Activated CD4-positive, alpha-beta T cell treated with anti-CD3 and anti-CD28 coated beads, Interleukin-2, amount 10 ng/mL, durations not matched to agents 7 days and 5 days (primary cell): ENCODE results near the gene MAD1L1. TPM values are rescaled to one million over a fixed set of nuclear protein-coding genes. Genes with fewer than 3 reads are reported as not detected.
"Not testable (repeated sequence)": the region's sequence is repeated elsewhere in the genome, so short reads cannot be mapped to it uniquely, and the experiment has no call there.

Experiments used
- CTCF ChIA-PET: fragments of 350-600 bp; sonication (Branson Sonifier 250); formaldehyde crosslinking; loops from one replicate; lab custom pipeline; 2021; ENCODE audit warnings: antibody characterized with exemption; lab: Charles Lee
- POLR2A ChIA-PET: fragments of 350-600 bp; sonication (Branson Sonifier 250); formaldehyde crosslinking; loops from one replicate; lab custom pipeline; 2021; ENCODE audit warnings: antibody characterized with exemption; lab: Charles Lee
- DNase-seq: peaks from one replicate; pipeline ENCODE4 v3.0.0-alpha.2; 2020
- H3K27ac Mint-ChIP-seq: one replicate; pipeline ENCODE4 v1.8.0; 2021; ENCODE audit warnings: mild to moderate bottlenecking, moderate library complexity, mixed read lengths
- H3K27me3 Mint-ChIP-seq: one replicate; pipeline ENCODE4 v1.8.0; 2021; ENCODE audit warnings: mixed read lengths
- H3K36me3 Mint-ChIP-seq: one replicate; pipeline ENCODE4 v1.8.0; 2021; ENCODE audit warnings: low read depth, mixed read lengths
- H3K4me1 Mint-ChIP-seq: one replicate; pipeline ENCODE4 v1.8.0; 2021; ENCODE audit warnings: mixed read lengths
- H3K4me3 Mint-ChIP-seq: one replicate; pipeline ENCODE4 v1.8.0; 2021; ENCODE audit warnings: mild to moderate bottlenecking, moderate library complexity, mixed read lengths
- H3K9me3 Mint-ChIP-seq: one replicate; pipeline ENCODE4 v1.8.0; 2021; ENCODE audit warnings: mixed read lengths
- total RNA-seq, 2 experiments: library from RNA; stranded (reverse); gene quantifications; one replicate each; pipeline ENCODE4 v1.2.3, GENCODE V29; 2021

The MAD1L1 gene
- total RNA-seq, 2 experiments from 2014 or later: 125 to 127 TPM

GRCh38 chr7:2166625-2167280 is 66.0 kb downstream of the MAD1L1 start:
- no peak for DNase-seq
- ChIA-PET CTCF (interaction anchor here (0.6 to 0.7 kb wide), 2 partner anchors 177 to 253 kb away, joined by 3 to 6 read pairs; no protein-coding TSS in a partner anchor), POLR2A (no interaction called here)
- no peaks in the 10 kb centered on the region for H3K36me3 Mint-ChIP-seq
- peaks cover 2% of the 10 kb centered on the region for H3K4me1 Mint-ChIP-seq
- no peaks in the 10 kb centered on the region for H3K27me3 Mint-ChIP-seq
- no peak overlapping the region for H3K4me3 Mint-ChIP-seq
- H3K9me3 Mint-ChIP-seq: no peaks in the 10 kb centered on the region
- no peak overlapping the region for H3K27ac Mint-ChIP-seq

GRCh38 chr7:2165610-2166594 is 66.8 kb downstream of the MAD1L1 start:
- no peaks in the 10 kb centered on the region for H3K27me3 Mint-ChIP-seq
- no peak for DNase-seq
- H3K4me1 Mint-ChIP-seq: peaks cover 2% of the 10 kb centered on the region
- CTCF ChIA-PET: interaction anchor here (0.7 kb wide), 1 partner anchor 178 kb away, joined by 3 read pairs; no protein-coding TSS in a partner anchor
- H3K36me3 Mint-ChIP-seq: no peaks in the 10 kb centered on the region
- no peak overlapping the region for H3K4me3 Mint-ChIP-seq
- H3K27ac Mint-ChIP-seq: no peak overlapping the region
- POLR2A ChIA-PET: no interaction called here
- H3K9me3 Mint-ChIP-seq: no peaks in the 10 kb centered on the region

- Mint-ChIP-seq H3K4me1 (peaks cover 2% of the 10 kb centered on the region), H3K4me3 (no peak overlapping the region), H3K9me3 (no peaks in the 10 kb centered on the region), H3K36me3 (no peaks in the 10 kb centered on the region), H3K27ac (no peak overlapping the region), H3K27me3 (no peaks in the 10 kb centered on the region)
- POLR2A ChIA-PET: no interaction called here
- no peak for DNase-seq
- CTCF ChIA-PET: no interaction called here
These were observed 67.5 kb downstream of the MAD1L1 start for GRCh38 chr7:2165239-2165609.

- Mint-ChIP-seq H3K9me3 (no peaks in the 10 kb centered on the region), H3K4me1 (peaks cover 2% of the 10 kb centered on the region), H3K4me3 (no peak overlapping the region), H3K27ac (no peak overlapping the region), H3K36me3 (no peaks in the 10 kb centered on the region), H3K27me3 (no peaks in the 10 kb centered on the region)
- DNase-seq: no peak
- ChIA-PET CTCF (no interaction called here), POLR2A (no interaction called here)
These were observed 68.1 kb downstream of the MAD1L1 start for GRCh38 chr7:2164646-2165045.

GRCh38 chr7:2163600-2164555 is 68.9 kb downstream of the MAD1L1 start:
- Mint-ChIP-seq H3K27me3 (no peaks in the 10 kb centered on the region), H3K27ac (no peak overlapping the region), H3K9me3 (no peaks in the 10 kb centered on the region), H3K4me3 (no peak overlapping the region), H3K4me1 (peaks cover 2% of the 10 kb centered on the region), H3K36me3 (no peaks in the 10 kb centered on the region)
- POLR2A ChIA-PET: no interaction called here
- no peak for DNase-seq
- CTCF ChIA-PET: no interaction called here

- no peaks in the 10 kb centered on the region for H3K9me3 Mint-ChIP-seq
- CTCF ChIA-PET: interaction anchor here (0.7 kb wide), 1 partner anchor 1368 kb away, joined by 5 read pairs; no protein-coding TSS in a partner anchor
- H3K27me3 Mint-ChIP-seq: no peaks in the 10 kb centered on the region
- DNase-seq: no peak
- H3K4me3 Mint-ChIP-seq: no peak overlapping the region
- no peak overlapping the region for H3K27ac Mint-ChIP-seq
- POLR2A ChIA-PET: no interaction called here
- H3K4me1 Mint-ChIP-seq: no peaks in the 10 kb centered on the region
- H3K36me3 Mint-ChIP-seq: no peaks in the 10 kb centered on the region
These were observed 69.8 kb downstream of the MAD1L1 start for GRCh38 chr7:2162959-2163358.

- H3K4me1 Mint-ChIP-seq: not testable (repeated sequence)
These were observed 70.5 kb downstream of the MAD1L1 start for GRCh38 chr7:2162004-2162902.

GRCh38 chr7:2159176-2159520 is 73.6 kb downstream of the MAD1L1 start:
- H3K4me3 Mint-ChIP-seq: no peak overlapping the region
- no peak for DNase-seq
- no peak overlapping the region for H3K27ac Mint-ChIP-seq
- ChIA-PET POLR2A (no interaction called here), CTCF (no interaction called here)
- no peaks in the 10 kb centered on the region for H3K36me3 Mint-ChIP-seq
- no peaks in the 10 kb centered on the region for H3K9me3 Mint-ChIP-seq
- H3K27me3 Mint-ChIP-seq: no peaks in the 10 kb centered on the region
- no peaks in the 10 kb centered on the region for H3K4me1 Mint-ChIP-seq

More at GRCh38 chr7:2162004-2162902, 70.5 kb downstream of the MAD1L1 start:
- DNase-seq, H3K27ac Mint-ChIP-seq, POLR2A ChIA-PET, H3K36me3 Mint-ChIP-seq, H3K27me3 Mint-ChIP-seq, H3K9me3 Mint-ChIP-seq, H3K4me3 Mint-ChIP-seq: not testable (repeated sequence)
- CTCF ChIA-PET: interaction anchor here (0.7 kb wide), 1 partner anchor 1367 kb away, joined by 5 read pairs; no protein-coding TSS in a partner anchor

- no peaks in the 10 kb centered on the region for H3K4me1 Mint-ChIP-seq
- no peak overlapping the region for H3K4me3 Mint-ChIP-seq
- H3K27ac Mint-ChIP-seq: no peak overlapping the region
- no peak for DNase-seq
- no peaks in the 10 kb centered on the region for H3K36me3 Mint-ChIP-seq
- POLR2A ChIA-PET: no interaction called here
- no peaks in the 10 kb centered on the region for H3K9me3 Mint-ChIP-seq
- CTCF ChIA-PET: interaction anchor here (1.0 to 1.4 kb wide), 2 partner anchors 12 to 103 kb away, joined by 3 to 5 read pairs; no protein-coding TSS in a partner anchor
- H3K27me3 Mint-ChIP-seq: no peaks in the 10 kb centered on the region
These were observed 74.2 kb downstream of the MAD1L1 start for GRCh38 chr7:2158331-2159175.

GRCh38 chr7:2157473-2158279 is 75.1 kb downstream of the MAD1L1 start:
- Mint-ChIP-seq H3K27ac (no peak overlapping the region), H3K4me1 (no peaks in the 10 kb centered on the region), H3K27me3 (no peaks in the 10 kb centered on the region), H3K36me3 (no peaks in the 10 kb centered on the region), H3K9me3 (no peaks in the 10 kb centered on the region), H3K4me3 (no peak overlapping the region)
- CTCF ChIA-PET: interaction anchor here (0.6 to 1.4 kb wide), 3 partner anchors 11 to 263 kb away, joined by 3 to 5 read pairs (median 5); no protein-coding TSS in a partner anchor
- POLR2A ChIA-PET: no interaction called here
- no peak for DNase-seq
